Smooth muscle cell (in vitro differentiated cells): Measurements from ENCODE around the gene PITX3. TPM values are rescaled to one million over a fixed set of nuclear protein-coding genes. Genes with fewer than 3 reads are reported as not detected.
A peak's percentile ranks its signal among the peaks of the same experiment; 100 is the strongest.

Experiments used
- DNase-seq: peaks from one replicate; lab custom pipeline; 2025; ENCODE audit not compliant: unreplicated experiment; lab: John Stamatoyannopoulos, UW
- H2AFZ ChIP-seq: fragments of 200-600 bp; sonication (generic); 2 replicates; pipeline ENCODE4 v1.6.0; 2016; ENCODE audit warnings: antibody characterized with exemption, low read depth, mild to moderate bottlenecking
- H3F3A ChIP-seq: fragments of 200-600 bp; sonication (generic); 2 replicates; pipeline ENCODE4 v1.6.0; 2017; ENCODE audit warnings: antibody characterized with exemption, low read depth
- H3K27ac ChIP-seq: fragments of 200-600 bp; sonication (generic); 2 replicates; pipeline ENCODE4 v1.5.1; 2016; ENCODE audit warnings: low read depth, mild to moderate bottlenecking
- H3K27me3 ChIP-seq: fragments of 200-600 bp; sonication (generic); 2 replicates; pipeline ENCODE4 v1.6.1; 2016; ENCODE audit warnings: low read depth, mild to moderate bottlenecking
- H3K36me3 ChIP-seq: fragments of 200-600 bp; sonication (generic); 2 replicates; pipeline ENCODE4 v1.5.1; 2016; ENCODE audit warnings: low read depth
- H3K4me1 ChIP-seq: fragments of 200-600 bp; sonication (generic); 2 replicates; pipeline ENCODE4 v1.5.1; 2016; ENCODE audit warnings: low read depth
- H3K4me2 ChIP-seq: fragments of 200-600 bp; sonication (generic); 2 replicates; pipeline ENCODE4 v1.6.0; 2016; ENCODE audit warnings: mild to moderate bottlenecking
- H3K4me3 ChIP-seq: fragments of 200-600 bp; sonication (generic); 2 replicates; pipeline ENCODE4 v1.5.1; 2016; ENCODE audit warnings: mild to moderate bottlenecking
- H3K79me2 ChIP-seq: fragments of 200-600 bp; sonication (generic); 2 replicates; pipeline ENCODE4 v1.6.0; 2016; ENCODE audit warnings: low read depth, mild to moderate bottlenecking
- H3K9ac ChIP-seq: fragments of 200-600 bp; sonication (generic); 2 replicates; pipeline ENCODE4 v1.6.0; 2016; ENCODE audit warnings: low read depth
- H3K9me3 ChIP-seq: fragments of 200-600 bp; sonication (generic); replicated peaks from 2 replicates; pipeline ENCODE4 v1.5.1; 2016; ENCODE audit warnings: low read depth
- H4K20me1 ChIP-seq: fragments of 200-600 bp; sonication (generic); 2 replicates; pipeline ENCODE4 v1.6.0; 2016; ENCODE audit warnings: low read depth
- CTCF ChIP-seq: fragments of 200-600 bp; sonication (generic); IDR thresholded peaks from 2 replicates; pipeline ENCODE4 v1.5.1; 2017; ENCODE audit warnings: borderline replicate concordance, mild to moderate bottlenecking, antibody characterized with exemption; ENCODE audit not compliant: insufficient read depth, poor library complexity, severe bottlenecking
- WGBS: methylation state at CpG from one replicate; pipeline ENCODE4 v1.1.7; 2016; ENCODE audit warnings: low lambda C conversion rate; 5-methylcytosine and 5-hydroxymethylcytosine counted together
- polyA plus RNA-seq: library from polyadenylated mRNA; unstranded; fragments of >200 nt; fragmentation: Nextera tagmentation; extraction: Ambion mirVana; gene quantifications from 2 replicates; pipeline ENCODE4 v1.2.1, GENCODE V29; 2016
- total RNA-seq: library from RNA; depleted of rRNA; stranded (reverse); fragments of >200 nt; gene quantifications from 2 replicates; pipeline ENCODE4 v1.2.3, GENCODE V29; 2014

PITX3 gene
- total and polyA plus RNA-seq, 2 experiments from 2014 or later = 2.0 TPM; not detected in 1

- H3F3A ChIP-seq = peaks cover 4% of the 10 kb centered on the region
- no peak overlapping the region for H3K4me2 ChIP-seq
- peaks cover 91% of the 10 kb centered on the region for H3K79me2 ChIP-seq
- H3K4me3 ChIP-seq = no peak overlapping the region
- DNase-seq = no peak
- 85% methylated on average over 2 of the region's 2 CpGs for WGBS
- no peak overlapping the region for H3K9ac ChIP-seq
- no peaks in the 10 kb centered on the region for H3K9me3 ChIP-seq
- H3K36me3 ChIP-seq = no peaks in the 10 kb centered on the region
- no peak overlapping the region for H2AFZ ChIP-seq
- peak overlapping the region; percentile 5 for H3K27ac ChIP-seq
- TF ChIP-seq CTCF = no peak
- H4K20me1 ChIP-seq = peaks cover 98% of the 10 kb centered on the region
- no peaks in the 10 kb centered on the region for H3K27me3 ChIP-seq
- H3K4me1 ChIP-seq = peaks cover 6% of the 10 kb centered on the region
These were observed 42.6 kb upstream of the PITX3 start for GRCh38 chr10:102283890-102284289.

GRCh38 chr10:102283488-102283887, 42.2 kb upstream of the PITX3 start:
- Histone ChIP-seq H3K79me2 (peaks cover 92% of the 10 kb centered on the region), H3K4me2 (no peak overlapping the region), H4K20me1 (peaks cover 98% of the 10 kb centered on the region), H3K4me1 (peaks cover 8% of the 10 kb centered on the region), H3F3A (peaks cover 4% of the 10 kb centered on the region), H3K9me3 (no peaks in the 10 kb centered on the region), H3K27me3 (no peaks in the 10 kb centered on the region), H2AFZ (no peak overlapping the region), H3K36me3 (no peaks in the 10 kb centered on the region), H3K4me3 (no peak overlapping the region), H3K27ac (no peak overlapping the region), H3K9ac (no peak overlapping the region)
- no peak for TF ChIP-seq CTCF
- WGBS = 76% methylated on average over 2 of the region's 2 CpGs
- DNase-seq = no peak

- no peak overlapping the region for H2AFZ ChIP-seq
- H3K9me3 ChIP-seq = no peaks in the 10 kb centered on the region
- H3K4me2 ChIP-seq = no peak overlapping the region
- no peaks in the 10 kb centered on the region for H3K27me3 ChIP-seq
- peaks cover 92% of the 10 kb centered on the region for H3K79me2 ChIP-seq
- whole genome bisulfite sequencing = 68% methylated on average over 3 of the region's 3 CpGs
- peaks cover 100% of the 10 kb centered on the region for H4K20me1 ChIP-seq
- DNase-seq = no peak
- H3K4me3 ChIP-seq = no peak overlapping the region
- no peak for TF ChIP-seq CTCF
- peaks cover 4% of the 10 kb centered on the region for H3F3A ChIP-seq
- H3K36me3 ChIP-seq = no peaks in the 10 kb centered on the region
- peaks cover 8% of the 10 kb centered on the region for H3K4me1 ChIP-seq
- no peak overlapping the region for H3K9ac ChIP-seq
- peak overlapping the region; percentile 31 for H3K27ac ChIP-seq
These were observed 39.8 kb upstream of the PITX3 start for GRCh38 chr10:102281102-102281487.

- Histone ChIP-seq H3K36me3 (no peaks in the 10 kb centered on the region), H3K4me2 (peak overlapping the region; percentile 35), H3K27me3 (no peaks in the 10 kb centered on the region), H4K20me1 (peaks cover 100% of the 10 kb centered on the region), H3K9me3 (no peaks in the 10 kb centered on the region), H3K27ac (peak overlapping the region; percentile 31), H3F3A (peaks cover 4% of the 10 kb centered on the region), H3K9ac (no peak overlapping the region), H3K4me3 (no peak overlapping the region), H2AFZ (no peak overlapping the region), H3K79me2 (peaks cover 91% of the 10 kb centered on the region), H3K4me1 (peaks cover 8% of the 10 kb centered on the region)
- 27% methylated on average over 3 of the region's 3 CpGs for WGBS
- no peak for TF ChIP-seq CTCF
- no peak for DNase-seq
These were observed 39.2 kb upstream of the PITX3 start for GRCh38 chr10:102280397-102281101.
